GM18858 (cell line): ENCODE data around the gene TRAF3IP3.

Experiments used
- ATAC-seq: cut with Tn5 transposase; IDR thresholded peaks from one replicate; pipeline ENCODE4 v1.9.1; 2021; ENCODE audit not compliant: unreplicated experiment

The TRAF3IP3 gene

GRCh38 chr1:209797978-209798639 lies 42.3 kb downstream of the TRAF3IP3 start:
- no peak for ATAC-seq

- ATAC-seq, result no peak
Measured at GRCh38 chr1:209800984-209801834, 45.4 kb downstream of the TRAF3IP3 start.

- ATAC-seq, result no peak
Measured at GRCh38 chr1:209802117-209802779, 46.4 kb downstream of the TRAF3IP3 start.

- no peak for ATAC-seq
Measured at GRCh38 chr1:209802780-209803152, 46.9 kb downstream of the TRAF3IP3 start.

GRCh38 chr1:209803568-209803967 lies 47.7 kb downstream of the TRAF3IP3 start:
- no peak for ATAC-seq

GRCh38 chr1:209805341-209805781 lies 49.5 kb downstream of the TRAF3IP3 start:
- no peak for ATAC-seq

GRCh38 chr1:209805875-209806760 lies 50.3 kb downstream of the TRAF3IP3 start, which contains the start of gene IRF6:
TSS of gene IRF6 (minus strand) at chr1:209806142. CDS start at chr1:209801413, 4,729 bp downstream.
- peak; percentile 80 for ATAC-seq

GRCh38 chr1:209807509-209807908 lies 51.7 kb downstream of the TRAF3IP3 start:
- ATAC-seq, result no peak

- ATAC-seq, result no peak
Measured at GRCh38 chr1:209808059-209808581, 52.3 kb downstream of the TRAF3IP3 start.

GRCh38 chr1:209809611-209810010 lies 53.8 kb downstream of the TRAF3IP3 start:
- ATAC-seq, result no peak

GRCh38 chr1:209810783-209811182 lies 54.9 kb downstream of the TRAF3IP3 start:
- ATAC-seq, result no peak

GRCh38 chr1:209813902-209814301 lies 58.0 kb downstream of the TRAF3IP3 start:
- ATAC-seq, result no peak

- no peak for ATAC-seq
Measured at GRCh38 chr1:209815490-209815889, 59.6 kb downstream of the TRAF3IP3 start.

GRCh38 chr1:209815931-209816341 lies 60.1 kb downstream of the TRAF3IP3 start:
- ATAC-seq, result no peak

GRCh38 chr1:209816923-209817322 lies 61.1 kb downstream of the TRAF3IP3 start:
- ATAC-seq, result no peak

GRCh38 chr1:209817691-209818090 lies 61.8 kb downstream of the TRAF3IP3 start:
- ATAC-seq, result no peak

- no peak for ATAC-seq
Measured at GRCh38 chr1:209819058-209819457, 63.2 kb downstream of the TRAF3IP3 start.

GRCh38 chr1:209820986-209821385 lies 65.1 kb downstream of the TRAF3IP3 start:
- ATAC-seq, result no peak

GRCh38 chr1:209822706-209823105 lies 66.9 kb downstream of the TRAF3IP3 start:
- ATAC-seq, result no peak
